ENCODE data around the gene EIF4A2. TPM values are rescaled to one million over a fixed set of nuclear protein-coding genes. Genes with fewer than 3 reads are reported as not detected.

The EIF4A2 gene
- total and polyA plus RNA-seq, 12 donors, result 231 to 476 (median 426) TPM

DNA sequence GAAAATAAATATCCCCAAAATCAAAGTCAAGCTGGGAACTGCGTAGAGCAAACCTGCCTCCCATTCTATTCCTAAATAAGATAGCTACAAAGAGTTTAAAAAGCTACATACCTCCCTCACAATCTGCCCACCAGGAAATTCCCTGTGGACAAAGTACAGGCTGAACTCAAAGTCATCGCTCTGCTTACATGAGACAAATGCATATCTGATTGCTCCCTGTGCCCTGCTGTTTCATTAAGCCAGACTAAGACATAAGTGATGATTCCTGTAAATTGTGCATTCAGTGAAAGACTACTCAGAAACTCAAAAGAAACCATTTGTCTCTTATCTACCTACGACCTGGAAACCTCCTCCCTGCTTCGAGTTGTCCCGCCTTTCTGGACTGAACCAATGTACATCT lies 28.5 kb upstream of the EIF4A2 start:
- DNase-seq (no peak), ATAC-seq (no peak)
- 84 to 90% methylated on average over 5 of the region's 5 CpGs for WGBS, 2 donors
- Histone ChIP-seq H3K27ac (no peak overlapping the region), H3K4me3 (no peak overlapping the region), H3K9me3 (no peaks in the 10 kb centered on the region), H3K4me1 (peaks cover 0 to 8% (median 4%) of the 10 kb centered on the region in 9 donors), H3K36me3 (no peaks in the 10 kb centered on the region), H3K27me3 (peaks cover 0 to 4% (median 0%) of the 10 kb centered on the region in 7 donors)
- intact Hi-C loops (cut with DNase I), result loop anchor here in 5 of 10 donors (5.0 to 10.0 kb wide), 2 partner anchors 138 to 140 kb away; partner anchors contain the start of gene AHSG (in 1 of the 5)
- TF ChIP-seq, protein P1, sequence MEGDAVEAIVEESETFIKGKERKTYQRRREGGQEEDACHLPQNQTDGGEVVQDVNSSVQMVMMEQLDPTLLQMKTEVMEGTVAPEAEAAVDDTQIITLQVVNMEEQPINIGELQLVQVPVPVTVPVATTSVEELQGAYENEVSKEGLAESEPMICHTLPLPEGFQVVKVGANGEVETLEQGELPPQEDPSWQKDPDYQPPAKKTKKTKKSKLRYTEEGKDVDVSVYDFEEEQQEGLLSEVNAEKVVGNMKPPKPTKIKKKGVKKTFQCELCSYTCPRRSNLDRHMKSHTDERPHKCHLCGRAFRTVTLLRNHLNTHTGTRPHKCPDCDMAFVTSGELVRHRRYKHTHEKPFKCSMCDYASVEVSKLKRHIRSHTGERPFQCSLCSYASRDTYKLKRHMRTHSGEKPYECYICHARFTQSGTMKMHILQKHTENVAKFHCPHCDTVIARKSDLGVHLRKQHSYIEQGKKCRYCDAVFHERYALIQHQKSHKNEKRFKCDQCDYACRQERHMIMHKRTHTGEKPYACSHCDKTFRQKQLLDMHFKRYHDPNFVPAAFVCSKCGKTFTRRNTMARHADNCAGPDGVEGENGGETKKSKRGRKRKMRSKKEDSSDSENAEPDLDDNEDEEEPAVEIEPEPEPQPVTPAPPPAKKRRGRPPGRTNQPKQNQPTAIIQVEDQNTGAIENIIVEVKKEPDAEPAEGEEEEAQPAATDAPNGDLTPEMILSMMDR (IDR thresholded peaks at IDR 0.05), result no peak

DNA sequence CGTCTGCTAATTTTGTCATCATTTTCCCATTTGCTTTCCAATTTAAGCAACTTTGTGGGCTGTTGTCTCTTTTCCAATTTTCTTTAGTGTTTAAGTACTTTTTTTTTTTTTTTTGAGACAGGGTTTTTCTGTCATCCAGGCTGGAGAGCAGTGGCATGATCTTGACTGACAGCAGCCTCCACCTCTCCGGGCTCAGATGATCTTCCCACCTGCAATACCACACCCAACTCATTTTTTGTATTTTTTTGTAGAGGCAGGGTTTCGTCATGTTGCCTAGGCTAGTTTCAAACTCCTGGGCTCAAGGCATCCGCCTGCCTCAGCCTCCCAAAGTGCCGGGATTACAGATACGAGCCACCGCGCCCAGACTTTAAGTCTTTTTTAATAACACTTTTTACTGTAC lies 26.2 kb upstream of the EIF4A2 start:
- ATAC-seq, result no peak
- TF ChIP-seq, protein P1 (IDR thresholded peaks at IDR 0.05), result no peak
- H3K27me3 ChIP-seq, result peaks cover 0 to 4% (median 0%) of the 10 kb centered on the region in 7 donors
- 81 to 85% methylated on average over 8 of the region's 8 CpGs for WGBS, 2 donors
- no peak overlapping the region for H3K4me3 ChIP-seq
- no peak for DNase-seq
- intact Hi-C loops (cut with DNase I), result loop anchor here in 2 of 10 donors (5.0 to 10.0 kb wide), 2 partner anchors 140 to 142 kb away; partner anchors contain the start of gene AHSG (in 1 of the 2)
- H3K9me3 ChIP-seq, result no peaks in the 10 kb centered on the region
- H3K36me3 ChIP-seq, result no peaks in the 10 kb centered on the region
- peaks cover 0 to 8% (median 0%) of the 10 kb centered on the region in 9 donors for H3K4me1 ChIP-seq
- H3K27ac ChIP-seq, result no peak overlapping the region

DNA sequence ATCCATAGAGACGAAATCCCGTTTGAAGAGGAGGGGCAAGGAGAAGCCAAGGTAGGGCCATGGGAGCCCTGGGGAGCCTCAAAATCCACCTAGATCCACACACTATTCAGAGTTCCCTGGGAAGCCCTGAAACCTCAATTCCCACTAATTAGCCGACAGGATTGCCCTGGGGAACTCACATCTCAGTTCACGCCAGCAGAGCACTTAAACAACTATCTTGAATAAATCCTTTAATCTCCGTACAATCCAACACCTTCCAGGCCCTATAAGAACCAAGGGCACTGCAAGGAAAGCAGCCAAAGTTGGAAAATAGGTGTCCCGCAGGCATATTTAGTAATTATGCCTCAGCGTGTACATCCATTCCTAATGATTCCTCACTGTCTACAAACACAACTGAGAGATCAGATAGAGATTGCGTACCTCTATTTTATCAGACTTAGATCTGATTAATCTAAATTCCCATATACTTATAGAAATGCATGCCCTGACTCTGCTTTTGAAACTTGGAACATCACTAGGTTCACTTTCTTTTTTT lies 25.6 kb upstream of the EIF4A2 start:
- no peak for ATAC-seq
- Histone ChIP-seq H3K4me3 (no peak overlapping the region), H3K9me3 (no peaks in the 10 kb centered on the region), H3K27me3 (peaks cover 0 to 4% (median 0%) of the 10 kb centered on the region in 7 donors), H3K4me1 (peaks cover 0 to 5% (median 0%) of the 10 kb centered on the region in 9 donors), H3K36me3 (no peaks in the 10 kb centered on the region), H3K27ac (no peak overlapping the region)
- DNase-seq, result no peak
- 74 to 81% methylated on average over 8 of the region's 8 CpGs for WGBS, 2 donors
- intact Hi-C loops (cut with DNase I), result loop anchor here in 2 of 10 donors (5.0 to 10.0 kb wide), 2 partner anchors 140 to 143 kb away; partner anchors contain the start of gene AHSG (in 1 of the 2)
- TF ChIP-seq, protein P1 (IDR thresholded peaks at IDR 0.05), result no peak

DNA sequence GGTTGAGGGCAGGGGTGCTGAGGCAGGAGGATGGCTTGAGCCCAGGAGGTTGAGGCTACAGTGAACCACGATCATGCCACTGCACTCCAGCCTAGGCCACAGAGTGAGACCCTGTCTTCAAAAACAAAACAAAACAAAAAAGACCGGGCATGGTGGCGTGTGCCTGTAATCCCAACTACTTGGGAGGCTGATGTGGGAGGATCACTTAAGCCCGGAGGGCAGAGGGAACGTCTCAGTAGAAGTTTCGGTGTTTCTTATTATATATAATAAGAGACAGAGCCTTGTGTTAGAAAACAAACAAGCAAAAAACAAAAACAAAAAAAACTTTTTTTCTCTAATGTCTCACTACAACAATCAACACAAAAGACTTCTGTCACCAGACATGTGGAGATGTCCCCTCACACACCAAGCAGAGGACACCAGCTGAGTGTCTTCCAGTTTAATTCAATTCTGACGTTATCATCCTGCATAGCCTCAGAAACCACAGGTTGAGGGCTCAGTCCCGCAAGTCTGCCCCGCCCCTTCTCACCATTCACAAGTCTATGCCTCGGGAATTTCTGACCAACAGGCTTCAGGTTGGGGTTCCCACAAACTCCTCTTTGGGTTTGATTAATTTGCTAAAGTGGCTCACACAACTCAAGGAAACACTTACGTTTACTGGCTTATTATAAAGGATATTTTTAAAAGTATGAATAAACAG lies 24.0 kb upstream of the EIF4A2 start:
- no peaks in the 10 kb centered on the region for H3K9me3 ChIP-seq
- H3K36me3 ChIP-seq, result no peaks in the 10 kb centered on the region
- H3K4me3 ChIP-seq, result no peak overlapping the region
- ATAC-seq, result no peak
- TF ChIP-seq, protein P1 (IDR thresholded peaks at IDR 0.05), result no peak
- 75 to 79% methylated on average over 11 of the region's 11 CpGs for WGBS, 2 donors
- no peak for DNase-seq
- intact Hi-C loops (cut with DNase I), result loop anchor here in 2 of 10 donors (5.0 to 10.0 kb wide), 2 partner anchors 142 to 145 kb away; partner anchors contain the start of gene AHSG (in 1 of the 2)
- H3K27ac ChIP-seq, result no peak overlapping the region
- peaks cover 0 to 4% (median 0%) of the 10 kb centered on the region in 7 donors for H3K27me3 ChIP-seq
- no peaks in the 10 kb centered on the region for H3K4me1 ChIP-seq

Data from heart right ventricle (tissue), 16 donors.